ENCODE data around the gene LZIC. TPM values are rescaled to one million over a fixed set of nuclear protein-coding genes. Genes with fewer than 3 reads are reported as not detected.

The LZIC gene
- total and polyA plus RNA-seq, 2 of the 8 experiments (the other 6 are each of a cell fraction or from before 2014, with no cell fraction given), result 4.8 to 20.3 TPM

DNA sequence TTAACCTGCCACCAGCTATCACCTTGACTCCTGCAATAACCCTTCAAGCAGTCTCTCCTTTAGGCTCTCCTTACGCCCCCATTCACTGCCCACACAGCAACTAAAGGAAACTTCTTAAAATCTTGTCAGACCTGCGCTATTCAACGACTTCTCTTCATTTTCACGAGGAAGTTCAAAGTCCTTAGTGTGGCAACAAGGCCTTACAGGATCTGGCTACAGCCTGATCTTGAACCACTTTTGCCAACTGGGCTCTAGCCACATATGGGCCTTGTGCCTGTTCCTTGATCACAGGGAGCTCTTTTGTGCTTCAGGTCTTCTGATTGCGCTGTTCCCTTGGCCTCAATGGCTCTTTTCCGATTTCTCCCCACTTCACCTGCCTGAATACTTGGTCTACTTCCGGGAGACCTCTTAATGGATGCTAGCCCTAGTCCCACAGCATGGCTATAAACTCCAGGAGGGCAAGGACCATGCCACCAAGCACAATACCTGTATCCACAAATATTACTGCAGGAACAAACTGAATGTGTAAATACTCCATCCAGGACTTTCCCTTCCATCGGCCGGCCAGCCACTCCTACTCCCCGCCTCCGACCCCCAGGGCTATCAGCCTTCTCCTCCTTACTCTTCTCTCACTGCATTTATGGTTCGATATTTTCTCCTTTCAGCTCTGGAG, 30.8 kb downstream of the LZIC start (continued):
- TF ChIP-seq CHD7 (IDR thresholded peaks at IDR 0.05; ENCODE audit: insufficient replicate concordance, low read length) (no peak), BRCA1 (IDR thresholded peaks at IDR 0.05; ENCODE audit: low read depth, low read length) (no peak), RBBP5 (IDR thresholded peaks at IDR 0.05; ENCODE audit: borderline replicate concordance, low read depth, low read length) (no peak), MAX (IDR thresholded peaks at IDR 0.05) (no peak), RNF2 (IDR thresholded peaks at IDR 0.05; ENCODE audit: borderline replicate concordance, low read depth, low read length, missing control alignments, poor library complexity, severe bottlenecking) (no peak), POLR2A (IDR thresholded peaks at IDR 0.05; ENCODE audit: control extremely low read depth in 1 of 2, low read depth in 2 of 2, low read length in 2 of 2) (no peak)
